Stimulated activated memory B cell treated with anti-CD40 and anti-IgM and Interleukin-4, amounts not matched to agents 10 μg/mL and 1 μg/mL and 100 μg/mL, for 72 hours (primary cell): ENCODE data around the gene RIPK4.
A peak's percentile ranks its signal among the peaks of the same experiment; 100 is the strongest.

Source experiments
- ATAC-seq: fragments of 150-1000 bp; cut with Tn5 transposase; 2 replicates; pipeline ENCODE4 v1.10.0; 2021
- H3K27ac Mint-ChIP-seq: one replicate; pipeline ENCODE4 v1.8.0; 2022; ENCODE audit warnings: mild to moderate bottlenecking, mixed read lengths
- H3K27me3 Mint-ChIP-seq: one replicate; pipeline ENCODE4 v1.8.0; 2022; ENCODE audit warnings: mixed read lengths
- H3K36me3 Mint-ChIP-seq: one replicate; pipeline ENCODE4 v1.8.0; 2022; ENCODE audit warnings: mixed read lengths
- H3K4me1 Mint-ChIP-seq: one replicate; pipeline ENCODE4 v1.8.0; 2022; ENCODE audit warnings: mixed read lengths
- H3K4me3 Mint-ChIP-seq: one replicate; pipeline ENCODE4 v1.8.0; 2022; ENCODE audit warnings: mild to moderate bottlenecking, moderate library complexity, mixed read lengths
- H3K9me3 Mint-ChIP-seq: one replicate; pipeline ENCODE4 v1.8.0; 2022; ENCODE audit warnings: mixed read lengths

RIPK4 gene

DNA sequence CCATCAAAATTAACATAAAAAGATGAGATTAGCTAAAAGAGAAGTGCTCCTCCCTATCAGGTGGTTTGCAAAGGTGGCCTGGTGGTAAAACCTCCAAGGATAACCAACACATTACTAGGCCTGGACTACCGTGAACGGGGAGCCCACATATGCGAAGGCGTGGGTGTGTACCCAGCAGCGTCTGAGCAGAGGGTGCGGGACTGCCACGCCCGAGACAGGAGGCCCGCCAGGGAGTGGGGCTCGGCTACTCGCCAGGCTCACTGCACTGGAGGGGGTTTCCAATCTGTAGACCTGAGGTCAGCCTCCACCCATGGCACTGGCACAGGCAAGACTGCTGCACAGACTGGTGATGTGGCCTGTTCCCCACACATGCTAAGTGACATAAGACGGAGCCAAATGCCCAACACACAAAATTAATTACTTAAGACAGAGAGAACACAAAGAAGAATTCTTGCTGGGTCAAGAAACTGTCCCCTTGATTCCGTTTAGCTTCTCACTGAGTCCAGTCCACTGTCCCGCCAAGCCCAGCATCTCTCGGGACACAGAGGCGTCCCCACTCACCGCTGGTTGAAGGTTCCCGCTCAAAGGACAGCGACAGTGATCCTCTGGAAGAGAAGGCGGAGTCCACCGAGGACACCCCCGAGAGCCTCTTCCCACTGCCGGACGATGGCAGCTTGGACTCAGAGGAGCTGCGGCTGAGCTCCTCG is 23.4 kb downstream of the RIPK4 start:
- Mint-ChIP-seq H3K27me3 (peaks cover 68% of the 10 kb centered on the region), H3K27ac (no peak overlapping the region), H3K4me1 (no peaks in the 10 kb centered on the region), H3K36me3 (no peaks in the 10 kb centered on the region), H3K9me3 (peaks cover 2% of the 10 kb centered on the region), H3K4me3 (no peak overlapping the region)
- ATAC-seq: no peak

- ATAC-seq: no peak
- no peaks in the 10 kb centered on the region for H3K4me1 Mint-ChIP-seq
- peaks cover 75% of the 10 kb centered on the region for H3K27me3 Mint-ChIP-seq
- peaks cover 8% of the 10 kb centered on the region for H3K9me3 Mint-ChIP-seq
- H3K4me3 Mint-ChIP-seq: no peak overlapping the region
- no peak overlapping the region for H3K27ac Mint-ChIP-seq
- H3K36me3 Mint-ChIP-seq: no peaks in the 10 kb centered on the region
Observed at GRCh38 chr21:41742073-41742875, 24.6 kb downstream of the RIPK4 start.

GRCh38 chr21:41741253-41742072 is 25.4 kb downstream of the RIPK4 start:
- ATAC-seq: no peak
- Mint-ChIP-seq H3K27me3 (peaks cover 75% of the 10 kb centered on the region), H3K4me3 (no peak overlapping the region), H3K4me1 (no peaks in the 10 kb centered on the region), H3K27ac (no peak overlapping the region), H3K36me3 (no peaks in the 10 kb centered on the region), H3K9me3 (peaks cover 10% of the 10 kb centered on the region)

DNA sequence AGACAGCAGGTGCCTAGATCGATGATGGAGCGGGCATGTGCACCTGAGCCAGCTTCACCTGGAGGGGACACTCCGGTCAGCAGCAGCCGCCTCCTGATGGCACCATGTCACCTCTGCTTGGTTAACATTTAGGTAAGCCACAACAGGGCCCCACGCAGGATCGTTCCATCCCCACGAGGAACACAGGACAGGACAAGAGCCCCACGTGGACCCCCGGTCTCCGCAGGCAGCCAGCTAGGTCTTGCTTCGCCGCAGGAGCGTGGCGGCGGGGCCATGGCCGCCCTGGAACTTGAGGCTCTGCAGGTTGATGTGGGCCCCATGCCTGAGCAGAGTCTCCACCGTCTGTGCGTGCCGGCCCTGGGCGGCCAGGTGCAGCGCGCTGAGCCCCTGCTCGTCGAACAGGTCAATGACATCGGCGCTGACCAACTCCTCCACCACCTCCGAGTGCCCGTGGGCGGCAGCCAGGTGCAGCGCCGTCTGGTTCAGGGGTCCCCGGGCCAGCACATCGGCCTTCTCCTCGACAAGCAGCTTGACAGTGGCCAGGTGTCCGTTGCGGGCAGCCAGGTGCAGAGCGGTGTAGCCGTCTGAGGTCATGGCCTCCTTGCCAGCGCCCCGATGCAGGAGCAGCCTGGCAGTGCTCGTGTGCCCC is 26.1 kb downstream of the RIPK4 start:
- no peaks in the 10 kb centered on the region for H3K4me1 Mint-ChIP-seq
- H3K4me3 Mint-ChIP-seq: no peak overlapping the region
- ATAC-seq: peak; percentile 3
- peaks cover 10% of the 10 kb centered on the region for H3K9me3 Mint-ChIP-seq
- no peak overlapping the region for H3K27ac Mint-ChIP-seq
- H3K36me3 Mint-ChIP-seq: no peaks in the 10 kb centered on the region
- peaks cover 76% of the 10 kb centered on the region for H3K27me3 Mint-ChIP-seq

GRCh38 chr21:41739936-41740335 is 26.9 kb downstream of the RIPK4 start:
- Mint-ChIP-seq H3K4me1 (no peaks in the 10 kb centered on the region), H3K27me3 (peaks cover 72% of the 10 kb centered on the region), H3K27ac (no peak overlapping the region), H3K36me3 (no peaks in the 10 kb centered on the region), H3K9me3 (peaks cover 10% of the 10 kb centered on the region), H3K4me3 (no peak overlapping the region)
- ATAC-seq: no peak

DNA sequence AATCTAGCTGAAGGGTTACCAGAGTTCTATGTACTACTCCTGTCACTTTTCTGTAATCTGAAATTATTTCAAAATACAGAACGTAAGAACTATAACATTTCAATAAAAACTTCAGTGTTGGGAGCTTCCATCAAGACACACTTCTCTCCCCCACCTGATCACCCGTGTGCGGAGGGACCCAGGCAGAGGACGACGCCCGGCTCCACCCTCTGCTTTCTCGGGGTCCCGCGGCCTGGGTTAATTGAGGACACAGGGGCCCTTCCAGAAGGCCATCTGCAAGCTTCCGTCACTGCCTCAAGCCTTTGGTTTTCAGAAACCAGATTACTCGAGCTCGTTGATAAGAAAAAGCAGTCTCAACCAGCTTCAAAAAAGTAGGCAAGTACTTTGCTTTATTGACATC is 27.8 kb downstream of the RIPK4 start:
- peaks cover 72% of the 10 kb centered on the region for H3K27me3 Mint-ChIP-seq
- ATAC-seq: no peak
- no peak overlapping the region for H3K4me3 Mint-ChIP-seq
- H3K9me3 Mint-ChIP-seq: peaks cover 10% of the 10 kb centered on the region
- no peaks in the 10 kb centered on the region for H3K36me3 Mint-ChIP-seq
- H3K27ac Mint-ChIP-seq: no peak overlapping the region
- H3K4me1 Mint-ChIP-seq: no peaks in the 10 kb centered on the region

DNA sequence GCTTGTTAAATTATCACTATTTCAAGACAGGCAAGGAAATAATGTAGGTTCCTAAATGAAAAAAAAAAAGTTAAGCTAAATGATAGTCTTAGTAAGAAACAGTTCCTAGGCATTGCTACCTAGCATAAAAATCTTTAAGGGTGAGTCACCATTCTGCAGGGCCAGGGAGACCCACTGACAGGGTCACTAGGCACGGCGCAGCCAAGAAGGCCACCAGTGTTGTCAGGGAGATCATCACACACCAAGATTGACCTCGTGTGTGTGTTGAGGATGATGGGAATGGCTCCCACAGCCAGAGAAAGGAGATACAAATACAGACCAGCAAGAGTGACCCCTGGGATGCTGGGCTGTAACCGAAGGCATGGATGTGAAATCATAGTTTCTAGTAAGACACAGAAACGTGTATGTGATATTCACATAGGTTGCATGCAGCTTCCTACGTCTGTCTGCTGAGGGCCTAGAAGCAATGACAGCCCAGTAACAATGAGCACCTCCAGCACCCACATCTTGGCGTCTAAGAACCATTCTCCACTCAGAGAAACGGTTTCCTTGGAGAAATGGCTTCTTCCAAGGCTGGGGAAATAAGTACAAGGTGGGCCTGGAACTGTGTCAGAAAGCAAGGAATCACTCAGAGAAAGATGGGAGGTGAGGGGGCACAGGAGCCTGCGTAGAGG is 29.1 kb downstream of the RIPK4 start:
- H3K27ac Mint-ChIP-seq: no peak overlapping the region
- H3K9me3 Mint-ChIP-seq: peaks cover 17% of the 10 kb centered on the region
- H3K27me3 Mint-ChIP-seq: peaks cover 64% of the 10 kb centered on the region
- H3K36me3 Mint-ChIP-seq: no peaks in the 10 kb centered on the region
- ATAC-seq: no peak
- no peaks in the 10 kb centered on the region for H3K4me1 Mint-ChIP-seq
- no peak overlapping the region for H3K4me3 Mint-ChIP-seq

GRCh38 chr21:41736423-41736822 is 30.4 kb downstream of the RIPK4 start:
- no peak for ATAC-seq
- H3K4me3 Mint-ChIP-seq: no peak overlapping the region
- peaks cover 59% of the 10 kb centered on the region for H3K27me3 Mint-ChIP-seq
- no peaks in the 10 kb centered on the region for H3K4me1 Mint-ChIP-seq
- H3K9me3 Mint-ChIP-seq: peaks cover 28% of the 10 kb centered on the region
- H3K27ac Mint-ChIP-seq: no peak overlapping the region
- H3K36me3 Mint-ChIP-seq: no peaks in the 10 kb centered on the region

DNA sequence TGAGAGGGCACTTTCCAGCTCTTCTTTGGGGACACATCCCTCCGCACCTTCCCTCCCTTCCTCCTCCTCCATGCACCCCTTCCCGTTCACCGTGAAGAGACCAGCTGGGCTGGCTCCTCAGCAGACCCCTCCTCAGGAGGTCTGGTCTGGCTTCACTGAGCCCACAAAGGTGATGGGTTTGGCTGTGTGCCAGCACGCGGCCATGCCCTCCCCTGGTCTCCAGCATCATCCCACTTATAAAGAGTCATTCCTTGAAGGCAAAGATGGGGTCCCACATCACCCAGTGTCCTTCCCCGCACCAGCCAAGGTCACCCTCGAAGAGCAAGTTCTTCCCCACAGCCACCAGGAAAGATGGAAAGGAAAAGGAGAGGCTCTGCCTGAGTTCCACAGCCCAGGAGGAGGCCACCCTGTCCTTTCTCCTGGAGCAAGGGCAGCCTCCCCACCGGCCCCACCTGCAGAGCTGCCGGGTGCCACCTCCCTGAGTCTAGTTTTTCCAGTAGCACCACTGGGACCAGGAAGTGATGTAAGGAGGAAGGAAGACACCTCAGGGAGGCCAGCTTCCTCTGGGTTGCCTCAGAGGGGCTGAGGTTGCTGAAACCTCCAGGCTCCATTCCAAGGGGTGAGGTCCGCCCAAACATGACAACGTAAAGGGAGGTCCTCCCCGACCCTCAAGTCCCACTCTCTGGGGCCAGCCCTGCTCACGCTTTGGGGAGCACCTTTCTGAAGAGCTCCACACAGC is 32.7 kb downstream of the RIPK4 start:
- Mint-ChIP-seq H3K27ac (no peak overlapping the region), H3K4me1 (no peaks in the 10 kb centered on the region), H3K9me3 (peaks cover 31% of the 10 kb centered on the region), H3K4me3 (no peak overlapping the region), H3K36me3 (no peaks in the 10 kb centered on the region), H3K27me3 (peaks cover 59% of the 10 kb centered on the region)
- ATAC-seq: no peak

- Mint-ChIP-seq H3K9me3 (peaks cover 22% of the 10 kb centered on the region), H3K4me1 (no peaks in the 10 kb centered on the region), H3K27me3 (peaks cover 60% of the 10 kb centered on the region), H3K27ac (no peak overlapping the region), H3K4me3 (no peak overlapping the region), H3K36me3 (no peaks in the 10 kb centered on the region)
- no peak for ATAC-seq
Observed at GRCh38 chr21:41731081-41731480, 35.8 kb downstream of the RIPK4 start.

- H3K9me3 Mint-ChIP-seq: peaks cover 22% of the 10 kb centered on the region
- no peak overlapping the region for H3K27ac Mint-ChIP-seq
- H3K4me1 Mint-ChIP-seq: peaks cover 5% of the 10 kb centered on the region
- H3K36me3 Mint-ChIP-seq: no peaks in the 10 kb centered on the region
- H3K27me3 Mint-ChIP-seq: peaks cover 60% of the 10 kb centered on the region
- ATAC-seq: no peak
- no peak overlapping the region for H3K4me3 Mint-ChIP-seq
Observed at GRCh38 chr21:41730367-41730765, 36.5 kb downstream of the RIPK4 start.

DNA sequence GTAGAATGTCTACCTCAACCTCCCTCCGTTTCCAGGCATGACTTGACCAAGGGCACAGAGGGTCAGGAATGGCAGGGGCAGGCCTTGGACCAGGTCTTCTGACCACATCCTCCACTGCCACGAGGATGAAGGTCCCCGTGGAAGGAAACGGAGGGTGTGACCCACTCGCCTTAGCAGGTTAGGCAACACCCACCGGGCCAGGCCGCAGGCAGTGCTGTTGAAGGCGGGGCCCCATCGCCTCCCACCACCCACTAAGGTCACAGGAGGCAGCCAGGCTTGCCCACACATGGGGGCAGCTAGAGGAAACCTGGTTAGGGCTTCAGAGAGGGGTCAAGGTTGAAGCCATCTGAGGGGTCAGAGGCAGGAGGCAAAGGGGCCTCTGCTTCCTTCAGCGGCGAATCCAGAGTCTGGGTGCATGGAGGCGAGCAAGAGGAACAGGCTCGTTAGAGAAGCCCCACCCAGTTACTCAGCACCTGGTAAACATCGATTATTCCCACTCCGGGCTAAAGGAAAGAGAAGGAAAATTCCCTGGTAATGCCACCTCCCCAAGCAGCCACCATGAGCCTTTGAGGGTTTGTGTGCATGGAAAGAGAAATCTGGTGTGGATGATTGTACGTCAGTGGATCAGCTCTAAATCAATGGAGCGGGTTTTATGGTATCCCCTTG is 37.0 kb downstream of the RIPK4 start:
- Mint-ChIP-seq H3K4me1 (peaks cover 6% of the 10 kb centered on the region), H3K36me3 (no peaks in the 10 kb centered on the region), H3K9me3 (peaks cover 22% of the 10 kb centered on the region), H3K27ac (no peak overlapping the region), H3K27me3 (peaks cover 63% of the 10 kb centered on the region), H3K4me3 (no peak overlapping the region)
- ATAC-seq: no peak

GRCh38 chr21:41727784-41728763 is 38.8 kb downstream of the RIPK4 start:
- no peak for ATAC-seq
- peaks cover 68% of the 10 kb centered on the region for H3K27me3 Mint-ChIP-seq
- no peaks in the 10 kb centered on the region for H3K36me3 Mint-ChIP-seq
- peaks cover 17% of the 10 kb centered on the region for H3K9me3 Mint-ChIP-seq
- H3K4me3 Mint-ChIP-seq: no peak overlapping the region
- H3K27ac Mint-ChIP-seq: no peak overlapping the region
- H3K4me1 Mint-ChIP-seq: peaks cover 6% of the 10 kb centered on the region
